ENCODE measurements around the gene DMD. TPM values are rescaled to one million over a fixed set of nuclear protein-coding genes. Genes with fewer than 3 reads are reported as not detected.

DMD gene
- polyA plus RNA-seq, result not detected

- no peak for DNase-seq
- H3K4me1 Mint-ChIP-seq, result no peaks in the 10 kb centered on the region
- H3K27ac Mint-ChIP-seq, result no peak within 1 kb of the TSS
- H3K4me3 Mint-ChIP-seq, result no peak within 1 kb of the TSS
- peaks cover 0 to 2% (median 0%) of the 10 kb centered on the region in 3 donors for H3K27me3 Mint-ChIP-seq (ENCODE audit: low read depth in 3 of 3)
- H3K36me3 Mint-ChIP-seq, result no peaks in the 10 kb centered on the region
- H3K9me3 Mint-ChIP-seq, result peaks cover 0 to 5% (median 0%) of the 10 kb centered on the region in 6 donors
These were observed at the start of gene DMD for GRCh38 chrX:33211356-33212260. TSS of gene DMD (minus strand) at chrX:33211549. CDS start at chrX:33211312, 237 bp downstream.

GRCh38 chrX:33252306-33252825, 41.0 kb upstream of the DMD start:
- no peaks in the 10 kb centered on the region for H3K27me3 Mint-ChIP-seq (ENCODE audit: low read depth in 3 of 3)
- no peak for DNase-seq

GRCh38 chrX:33218819-33219218, 7.5 kb upstream of the DMD start:
- Mint-ChIP-seq H3K36me3 (no peaks in the 10 kb centered on the region), H3K4me3 (no peak overlapping the region), H3K4me1 (no peaks in the 10 kb centered on the region), H3K27me3 (ENCODE audit: low read depth in 3 of 3) (no peaks in the 10 kb centered on the region), H3K9me3 (peaks cover 0 to 7% (median 5%) of the 10 kb centered on the region in 6 donors), H3K27ac (no peak overlapping the region)
- no peak for DNase-seq

More at GRCh38 chrX:33252306-33252825, 41.0 kb upstream of the DMD start:
- Mint-ChIP-seq H3K9me3 (peaks cover 0 to 8% (median 2%) of the 10 kb centered on the region in 6 donors), H3K4me1 (no peaks in the 10 kb centered on the region), H3K27ac (no peak overlapping the region), H3K4me3 (no peak overlapping the region), H3K36me3 (no peaks in the 10 kb centered on the region)

GRCh38 chrX:33210156-33210555, 1.2 kb downstream of the DMD start:
- Mint-ChIP-seq H3K9me3 (peaks cover 0 to 4% (median 0%) of the 10 kb centered on the region in 6 donors), H3K27ac (no peak overlapping the region), H3K27me3 (ENCODE audit: low read depth in 3 of 3) (peaks cover 0 to 2% (median 2%) of the 10 kb centered on the region in 3 donors), H3K36me3 (no peaks in the 10 kb centered on the region), H3K4me1 (no peaks in the 10 kb centered on the region), H3K4me3 (no peak overlapping the region)
- no peak for DNase-seq

DNA sequence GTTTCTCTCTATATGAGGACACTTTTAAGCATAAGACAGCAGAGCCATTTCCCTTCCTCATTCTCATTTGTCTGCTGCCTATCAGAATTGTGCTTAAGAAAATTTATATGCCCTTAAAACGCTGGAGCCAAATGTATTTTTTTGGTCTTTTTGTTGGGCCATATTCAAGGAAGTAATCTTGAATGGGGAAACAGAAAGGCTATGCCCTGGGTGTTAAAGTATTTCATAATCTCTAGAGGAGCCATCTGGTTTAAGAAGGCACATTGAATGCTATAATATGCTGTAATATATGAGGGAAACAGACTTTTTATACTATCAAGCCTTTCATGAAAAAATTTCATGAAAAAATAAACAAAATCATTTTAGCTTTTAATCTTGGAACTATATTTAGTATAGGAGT, 4.3 kb downstream of the DMD start:
- H3K4me3 Mint-ChIP-seq, result no peak overlapping the region
- no peaks in the 10 kb centered on the region for H3K36me3 Mint-ChIP-seq
- H3K27me3 Mint-ChIP-seq (ENCODE audit: low read depth in 3 of 3), result peaks cover 0 to 5% (median 2%) of the 10 kb centered on the region in 3 donors
- H3K27ac Mint-ChIP-seq, result no peak overlapping the region
- DNase-seq, result no peak
- H3K4me1 Mint-ChIP-seq, result no peaks in the 10 kb centered on the region
- H3K9me3 Mint-ChIP-seq, result peaks cover 0 to 7% (median 3%) of the 10 kb centered on the region in 6 donors

GRCh38 chrX:33205321-33205720, 6.0 kb downstream of the DMD start:
- H3K27ac Mint-ChIP-seq, result no peak overlapping the region
- H3K9me3 Mint-ChIP-seq, result peaks cover 0 to 7% (median 3%) of the 10 kb centered on the region in 6 donors
- no peak overlapping the region for H3K4me3 Mint-ChIP-seq
- DNase-seq, result no peak
- no peaks in the 10 kb centered on the region for H3K36me3 Mint-ChIP-seq
- peaks cover 0 to 5% (median 2%) of the 10 kb centered on the region in 3 donors for H3K27me3 Mint-ChIP-seq (ENCODE audit: low read depth in 3 of 3)
- no peaks in the 10 kb centered on the region for H3K4me1 Mint-ChIP-seq

DNA sequence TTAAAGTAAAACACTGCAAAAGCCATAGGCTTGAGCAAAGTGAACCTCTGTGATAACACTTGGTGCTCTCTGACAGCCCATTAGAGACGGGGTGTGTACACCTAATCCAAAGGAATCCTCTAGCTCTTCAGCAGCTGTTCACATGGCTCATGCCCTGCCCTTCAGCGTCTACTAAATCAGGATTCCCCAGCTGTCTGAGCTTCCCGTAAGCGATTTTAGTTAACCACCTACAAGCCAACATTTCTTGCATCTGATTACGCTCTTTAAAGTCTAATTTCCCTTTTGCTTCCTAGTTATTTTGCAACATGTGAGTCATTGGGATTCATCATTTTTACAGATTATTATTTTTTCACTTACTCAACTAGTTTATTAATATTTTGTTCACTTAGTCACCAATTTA, 6.5 kb downstream of the DMD start:
- H3K4me1 Mint-ChIP-seq, result no peaks in the 10 kb centered on the region
- H3K27ac Mint-ChIP-seq, result no peak overlapping the region

DNA sequence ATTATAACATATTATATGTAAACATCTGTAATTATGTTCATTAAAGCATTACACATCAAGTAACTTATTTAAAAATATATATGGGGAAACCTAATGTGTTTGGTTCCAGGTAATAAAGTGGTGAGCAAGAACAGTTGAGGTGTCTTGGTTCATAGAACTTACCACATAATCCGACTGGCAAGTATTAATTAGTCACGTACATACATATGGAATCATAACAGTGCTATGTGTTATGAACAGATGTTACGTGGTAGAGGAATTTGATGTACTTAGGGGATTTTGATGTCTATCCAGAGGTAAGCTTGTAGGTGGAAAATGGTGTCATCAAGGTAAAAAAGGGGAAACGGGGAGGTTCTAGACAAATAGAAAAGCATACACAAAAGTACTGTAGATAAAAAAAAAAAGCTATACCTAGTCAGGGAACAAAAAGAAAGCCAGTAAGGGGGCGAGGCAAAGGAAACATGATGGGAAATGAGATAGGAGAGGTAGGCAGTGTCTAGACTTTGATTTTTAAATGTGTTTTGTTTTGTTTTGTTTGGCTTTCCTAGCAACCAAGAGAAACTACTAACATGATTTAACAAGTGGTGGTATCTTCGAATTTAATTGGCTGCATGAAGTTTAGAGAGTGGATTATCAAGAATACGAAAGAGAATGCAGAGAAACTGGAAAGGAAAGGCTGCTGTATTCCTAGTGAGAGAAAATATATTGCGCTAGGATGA, 12.6 kb downstream of the DMD start:
- no peaks in the 10 kb centered on the region for H3K36me3 Mint-ChIP-seq
- H3K4me1 Mint-ChIP-seq, result no peaks in the 10 kb centered on the region
- no peak for DNase-seq
- no peak overlapping the region for H3K27ac Mint-ChIP-seq
- no peak overlapping the region for H3K4me3 Mint-ChIP-seq
- H3K27me3 Mint-ChIP-seq (ENCODE audit: low read depth in 3 of 3), result peaks cover 0 to 2% (median 0%) of the 10 kb centered on the region in 3 donors
- H3K9me3 Mint-ChIP-seq, result peaks cover 0 to 18% (median 5%) of the 10 kb centered on the region in 6 donors

More for the DNA sequence above, 6.5 kb downstream of the DMD start:
- H3K4me3 Mint-ChIP-seq, result no peak overlapping the region
- peaks cover 0 to 5% (median 2%) of the 10 kb centered on the region in 3 donors for H3K27me3 Mint-ChIP-seq (ENCODE audit: low read depth in 3 of 3)
- H3K9me3 Mint-ChIP-seq, result peaks cover 0 to 7% (median 3%) of the 10 kb centered on the region in 6 donors
- H3K36me3 Mint-ChIP-seq, result no peaks in the 10 kb centered on the region
- no peak for DNase-seq

DNA sequence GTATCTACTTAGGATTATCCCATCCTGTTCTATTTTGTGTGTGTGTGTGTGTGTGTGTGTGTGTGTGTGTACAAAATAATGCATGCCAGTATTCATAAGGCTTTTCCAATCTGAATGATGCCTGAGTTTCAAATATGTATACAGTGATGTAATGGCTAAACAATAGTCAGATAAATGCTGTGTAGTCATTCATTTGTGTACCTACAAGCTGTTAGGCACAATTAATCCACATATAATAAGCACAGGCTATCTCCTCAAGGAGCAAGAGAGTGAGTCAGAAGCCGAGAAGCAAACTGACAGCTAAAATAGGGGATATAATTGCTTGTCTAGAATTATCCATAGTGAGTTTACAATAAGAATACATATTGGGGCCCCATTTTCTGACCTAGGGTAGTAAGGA, 15.7 kb downstream of the DMD start:
- H3K9me3 Mint-ChIP-seq, result peaks cover 0 to 18% (median 3%) of the 10 kb centered on the region in 6 donors
- H3K4me3 Mint-ChIP-seq, result no peak overlapping the region
- no peaks in the 10 kb centered on the region for H3K36me3 Mint-ChIP-seq
- H3K27me3 Mint-ChIP-seq (ENCODE audit: low read depth in 3 of 3), result peaks cover 0 to 5% (median 4%) of the 10 kb centered on the region in 3 donors
- H3K27ac Mint-ChIP-seq, result no peak overlapping the region
- no peaks in the 10 kb centered on the region for H3K4me1 Mint-ChIP-seq
- DNase-seq, result no peak

DNA sequence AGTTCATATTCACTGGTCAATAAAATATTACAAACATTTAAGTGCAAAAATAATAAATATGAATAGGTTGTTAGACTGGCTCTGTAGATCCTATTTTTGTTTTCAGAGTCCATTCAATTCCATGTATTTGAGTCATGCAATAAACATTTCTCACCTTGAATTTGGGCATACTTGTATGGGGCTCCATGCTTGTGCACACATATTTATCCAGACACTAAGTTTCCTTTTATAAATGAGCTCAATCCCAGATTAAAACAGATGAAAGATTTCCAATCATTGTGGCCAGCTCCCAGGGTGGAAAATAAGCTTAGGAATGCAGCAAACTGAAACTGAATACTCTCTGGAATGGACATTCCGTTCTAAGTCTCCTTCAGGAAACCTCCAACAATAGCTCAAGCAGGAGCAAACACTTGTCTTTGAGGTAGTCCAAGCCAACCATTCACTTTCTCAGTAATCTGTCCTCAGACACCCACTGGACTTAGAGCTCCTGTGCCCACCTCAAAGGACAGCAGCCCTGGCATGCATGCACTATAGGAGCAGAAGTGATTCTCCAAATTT, 16.4 kb downstream of the DMD start:
- no peak overlapping the region for H3K4me3 Mint-ChIP-seq
- H3K27ac Mint-ChIP-seq, result no peak overlapping the region
- peaks cover 0 to 5% (median 4%) of the 10 kb centered on the region in 3 donors for H3K27me3 Mint-ChIP-seq (ENCODE audit: low read depth in 3 of 3)
- peaks cover 0 to 18% (median 3%) of the 10 kb centered on the region in 6 donors for H3K9me3 Mint-ChIP-seq
- H3K36me3 Mint-ChIP-seq, result no peaks in the 10 kb centered on the region
- no peaks in the 10 kb centered on the region for H3K4me1 Mint-ChIP-seq
- DNase-seq, result no peak

- Mint-ChIP-seq H3K27me3 (ENCODE audit: low read depth in 3 of 3) (peaks cover 0 to 5% (median 4%) of the 10 kb centered on the region in 3 donors), H3K27ac (no peak overlapping the region), H3K9me3 (peaks cover 0 to 13% (median 2%) of the 10 kb centered on the region in 6 donors), H3K4me1 (no peaks in the 10 kb centered on the region), H3K4me3 (no peak overlapping the region), H3K36me3 (no peaks in the 10 kb centered on the region)
- DNase-seq, result no peak
These were observed 17.1 kb downstream of the DMD start for GRCh38 chrX:33194289-33194688.

- Mint-ChIP-seq H3K36me3 (no peaks in the 10 kb centered on the region), H3K27me3 (ENCODE audit: low read depth in 3 of 3) (peaks cover 0 to 4% (median 4%) of the 10 kb centered on the region in 3 donors)
These were observed 21.3 kb downstream of the DMD start for GRCh38 chrX:33190016-33190415.

GRCh38 chrX:33188881-33189280, 22.5 kb downstream of the DMD start:
- H3K27me3 Mint-ChIP-seq (ENCODE audit: low read depth in 3 of 3), result peaks cover 0 to 4% (median 4%) of the 10 kb centered on the region in 3 donors
- peaks cover 0 to 4% (median under 1%) of the 10 kb centered on the region in 6 donors for H3K9me3 Mint-ChIP-seq
- DNase-seq, result no peak
- H3K4me1 Mint-ChIP-seq, result no peaks in the 10 kb centered on the region
- no peak overlapping the region for H3K27ac Mint-ChIP-seq
- H3K4me3 Mint-ChIP-seq, result no peak overlapping the region
- H3K36me3 Mint-ChIP-seq, result no peaks in the 10 kb centered on the region

More at GRCh38 chrX:33190016-33190415, 21.3 kb downstream of the DMD start:
- no peak overlapping the region for H3K27ac Mint-ChIP-seq
- H3K4me1 Mint-ChIP-seq, result no peaks in the 10 kb centered on the region
- peaks cover 0 to 4% (median under 1%) of the 10 kb centered on the region in 6 donors for H3K9me3 Mint-ChIP-seq
- no peak overlapping the region for H3K4me3 Mint-ChIP-seq
- DNase-seq, result no peak

Measured in immature natural killer cell (primary cell).